Measurements from ENCODE around the gene SRMS.

The SRMS gene

GRCh38 chr20:63547725-63548480 is at the start of gene SRMS:
TSS of gene SRMS (minus strand) at chr20:63547749. CDS start at chr20:63547463, 286 bp downstream.
- no peak for DNase-seq (ENCODE audit: low read depth in 2 of 2)

- DNase-seq (ENCODE audit: low read depth in 2 of 2), result no peak
Measured at GRCh38 chr20:63596423-63596822, 48.9 kb upstream of the SRMS start.

- no peak for DNase-seq (ENCODE audit: low read depth in 2 of 2)
Measured at GRCh38 chr20:63595416-63596127, 48.0 kb upstream of the SRMS start.

- DNase-seq (ENCODE audit: low read depth in 2 of 2), result peak; percentile 37
Measured at GRCh38 chr20:63594043-63594561, 46.6 kb upstream of the SRMS start.

GRCh38 chr20:63592661-63593060 is 45.1 kb upstream of the SRMS start:
- no peak for DNase-seq (ENCODE audit: low read depth in 2 of 2)

- DNase-seq (ENCODE audit: low read depth in 2 of 2), result no peak
Measured at GRCh38 chr20:63591786-63592355, 44.3 kb upstream of the SRMS start.

- DNase-seq (ENCODE audit: low read depth in 2 of 2), result no peak
Measured at GRCh38 chr20:63591147-63591533, 43.6 kb upstream of the SRMS start.

- no peak for DNase-seq (ENCODE audit: low read depth in 2 of 2)
Measured at GRCh38 chr20:63590218-63591146, 42.9 kb upstream of the SRMS start.

GRCh38 chr20:63589261-63590217 is 42.0 kb upstream of the SRMS start:
- no peak for DNase-seq (ENCODE audit: low read depth in 2 of 2)

- DNase-seq (ENCODE audit: low read depth in 2 of 2), result no peak
Measured at GRCh38 chr20:63588641-63589041, 41.1 kb upstream of the SRMS start.

GRCh38 chr20:63587776-63588591 is 40.4 kb upstream of the SRMS start:
- DNase-seq (ENCODE audit: low read depth in 2 of 2), result no peak

- no peak for DNase-seq (ENCODE audit: low read depth in 2 of 2)
Measured at GRCh38 chr20:63587256-63587655, 39.7 kb upstream of the SRMS start.

- no peak for DNase-seq (ENCODE audit: low read depth in 2 of 2)
Measured at GRCh38 chr20:63586797-63587196, 39.2 kb upstream of the SRMS start.

GRCh38 chr20:63585616-63586565 is 38.3 kb upstream of the SRMS start:
- DNase-seq (ENCODE audit: low read depth in 2 of 2), result no peak

GRCh38 chr20:63582382-63583063 is 35.0 kb upstream of the SRMS start:
- no peak for DNase-seq (ENCODE audit: low read depth in 2 of 2)

- no peak for DNase-seq (ENCODE audit: low read depth in 2 of 2)
Measured at GRCh38 chr20:63580796-63581461, 33.4 kb upstream of the SRMS start.

GRCh38 chr20:63579017-63579694 is 31.6 kb upstream of the SRMS start:
- no peak for DNase-seq (ENCODE audit: low read depth in 2 of 2)

Measured in fibroblast of skin of left biceps (primary cell).